KMS-11 (cell line): ENCODE results near the gene MDM1.
A peak's percentile ranks its signal among the peaks of the same experiment; 100 is the strongest.

Source experiments
- H2AFZ ChIP-seq: fragments of 200-600 bp; sonication (generic); 2 replicates; pipeline ENCODE4 v1.6.1; 2016; ENCODE audit warnings: antibody characterized with exemption, mixed run types, low read depth
- H3K27ac ChIP-seq: fragments of 200-600 bp; sonication (generic); 2 replicates; pipeline ENCODE4 v1.6.1; 2016; ENCODE audit warnings: mild to moderate bottlenecking, mixed run types
- H3K27me3 ChIP-seq: fragments of 200-600 bp; sonication (generic); 2 replicates; pipeline ENCODE4 v1.6.1; 2017; ENCODE audit warnings: mild to moderate bottlenecking, low read depth, mixed run types, moderate library complexity; ENCODE audit not compliant: insufficient read depth
- H3K36me3 ChIP-seq: fragments of 200-600 bp; sonication (generic); 2 replicates; pipeline ENCODE4 v1.6.1; 2017; ENCODE audit warnings: mild to moderate bottlenecking, mixed run types; ENCODE audit not compliant: insufficient read depth
- H3K4me1 ChIP-seq: fragments of 200-600 bp; sonication (generic); 2 replicates; pipeline ENCODE4 v1.6.1; 2016; ENCODE audit warnings: mild to moderate bottlenecking, low read depth, mixed run types; ENCODE audit not compliant: poor library complexity, severe bottlenecking
- H3K4me2 ChIP-seq: fragments of 200-600 bp; sonication (generic); 2 replicates; pipeline ENCODE4 v1.7.0; 2016; ENCODE audit warnings: mild to moderate bottlenecking, mixed run types
- H3K4me3 ChIP-seq: fragments of 200-600 bp; sonication (generic); IDR thresholded peaks from 2 replicates; pipeline ENCODE4 v1.6.1; 2017; ENCODE audit warnings: low read depth, low read length, mixed read lengths; ENCODE audit not compliant: insufficient read depth
- H3K79me2 ChIP-seq: fragments of 200-600 bp; sonication (generic); 2 replicates; pipeline ENCODE4 v1.6.1; 2016; ENCODE audit warnings: low read depth, mixed run types; ENCODE audit not compliant: insufficient read depth
- H3K9ac ChIP-seq: fragments of 200-600 bp; sonication (generic); 2 replicates; pipeline ENCODE4 v1.6.1; 2016; ENCODE audit warnings: mild to moderate bottlenecking, mixed run types
- H4K20me1 ChIP-seq: fragments of 200-600 bp; sonication (generic); 2 replicates; pipeline ENCODE4 v1.6.1; 2016; ENCODE audit warnings: mild to moderate bottlenecking, mixed run types; ENCODE audit not compliant: insufficient read depth
- CTCF ChIP-seq: fragments of 200-600 bp; sonication (generic); conservative IDR thresholded peaks from 2 replicates; pipeline ENCODE4 v1.6.1; 2017; ENCODE audit warnings: low read depth, mild to moderate bottlenecking, antibody characterized with exemption, low read length, moderate library complexity, mixed read lengths

MDM1 gene

DNA sequence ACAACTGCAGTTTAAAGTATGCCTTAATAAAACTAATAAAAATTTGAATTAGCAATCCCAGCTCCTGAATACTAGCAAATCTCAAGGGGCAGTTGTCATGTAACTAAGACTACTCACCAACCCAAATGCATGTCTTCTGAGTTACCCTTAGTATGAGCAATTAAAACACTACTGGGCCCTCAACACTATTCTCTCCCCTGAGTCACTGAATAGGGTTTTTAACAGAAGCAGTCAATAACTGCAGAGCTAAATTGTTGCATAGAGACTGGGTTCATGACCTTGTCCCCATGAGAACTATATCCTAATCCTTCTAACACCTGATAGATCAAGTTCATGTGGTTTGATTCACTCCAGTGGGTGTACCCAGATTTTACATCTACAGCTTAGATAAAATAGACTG lies 38.8 kb downstream of the MDM1 start:
- H3K27me3 ChIP-seq, result no peaks in the 10 kb centered on the region
- no peak overlapping the region for H2AFZ ChIP-seq
- no peaks in the 10 kb centered on the region for H4K20me1 ChIP-seq
- no peaks in the 10 kb centered on the region for H3K79me2 ChIP-seq
- no peak overlapping the region for H3K27ac ChIP-seq
- H3K4me3 ChIP-seq, result no peak overlapping the region
- H3K36me3 ChIP-seq, result no peaks in the 10 kb centered on the region
- H3K4me1 ChIP-seq, result peaks cover 12% of the 10 kb centered on the region
- H3K9ac ChIP-seq, result no peak overlapping the region
- H3K4me2 ChIP-seq, result no peak overlapping the region
- TF ChIP-seq CTCF, result no peak

- no peak for TF ChIP-seq CTCF
- Histone ChIP-seq H3K79me2 (no peaks in the 10 kb centered on the region), H2AFZ (no peak overlapping the region), H4K20me1 (no peaks in the 10 kb centered on the region), H3K27ac (no peak overlapping the region), H3K4me1 (peaks cover 12% of the 10 kb centered on the region), H3K36me3 (no peaks in the 10 kb centered on the region), H3K27me3 (no peaks in the 10 kb centered on the region), H3K4me2 (no peak overlapping the region), H3K9ac (no peak overlapping the region), H3K4me3 (no peak overlapping the region)
Measured at GRCh38 chr12:68292151-68292943, 39.8 kb downstream of the MDM1 start.

- H3K27me3 ChIP-seq, result no peaks in the 10 kb centered on the region
- no peaks in the 10 kb centered on the region for H3K36me3 ChIP-seq
- no peak overlapping the region for H3K27ac ChIP-seq
- no peak overlapping the region for H3K4me2 ChIP-seq
- H2AFZ ChIP-seq, result no peak overlapping the region
- H4K20me1 ChIP-seq, result no peaks in the 10 kb centered on the region
- H3K79me2 ChIP-seq, result no peaks in the 10 kb centered on the region
- no peak overlapping the region for H3K9ac ChIP-seq
- no peak overlapping the region for H3K4me3 ChIP-seq
- no peak for TF ChIP-seq CTCF
- peaks cover 12% of the 10 kb centered on the region for H3K4me1 ChIP-seq
Measured at GRCh38 chr12:68291396-68292036, 40.6 kb downstream of the MDM1 start.

DNA sequence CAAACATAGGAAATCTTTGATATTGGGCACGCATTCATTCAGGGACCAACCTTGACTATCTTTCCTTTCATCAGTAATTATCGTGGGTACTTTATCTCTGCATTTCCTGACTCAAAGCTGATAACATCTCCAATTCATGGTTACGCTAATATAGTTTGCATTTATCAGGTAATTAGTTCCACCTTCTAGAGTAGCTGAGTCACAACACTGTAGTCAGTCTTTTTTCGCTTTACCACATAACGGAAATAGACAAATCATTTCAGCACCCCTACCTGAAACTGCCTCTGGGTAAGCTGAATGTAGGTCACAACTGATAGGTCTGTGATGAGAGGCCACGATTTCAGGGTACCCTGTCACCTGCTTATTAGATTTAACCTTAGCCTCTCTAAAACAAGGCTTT lies 42.0 kb downstream of the MDM1 start:
- Histone ChIP-seq H3K27ac (peak overlapping the region; percentile 8; the same call in 1 of the 2 replicates), H3K4me2 (no peak overlapping the region), H3K4me3 (no peak overlapping the region), H2AFZ (no peak overlapping the region), H3K36me3 (no peaks in the 10 kb centered on the region), H3K79me2 (no peaks in the 10 kb centered on the region), H4K20me1 (no peaks in the 10 kb centered on the region), H3K4me1 (peaks cover 12% of the 10 kb centered on the region), H3K27me3 (no peaks in the 10 kb centered on the region), H3K9ac (no peak overlapping the region)
- TF ChIP-seq CTCF, result no peak
